HG03108 (cell line): ENCODE results near the gene STARD10.

ENCODE experiments used
- ATAC-seq: cut with Tn5 transposase; IDR thresholded peaks from one replicate; pipeline ENCODE4 v1.9.1; 2021; ENCODE audit warnings: moderate library complexity; ENCODE audit not compliant: unreplicated experiment

The STARD10 gene

DNA sequence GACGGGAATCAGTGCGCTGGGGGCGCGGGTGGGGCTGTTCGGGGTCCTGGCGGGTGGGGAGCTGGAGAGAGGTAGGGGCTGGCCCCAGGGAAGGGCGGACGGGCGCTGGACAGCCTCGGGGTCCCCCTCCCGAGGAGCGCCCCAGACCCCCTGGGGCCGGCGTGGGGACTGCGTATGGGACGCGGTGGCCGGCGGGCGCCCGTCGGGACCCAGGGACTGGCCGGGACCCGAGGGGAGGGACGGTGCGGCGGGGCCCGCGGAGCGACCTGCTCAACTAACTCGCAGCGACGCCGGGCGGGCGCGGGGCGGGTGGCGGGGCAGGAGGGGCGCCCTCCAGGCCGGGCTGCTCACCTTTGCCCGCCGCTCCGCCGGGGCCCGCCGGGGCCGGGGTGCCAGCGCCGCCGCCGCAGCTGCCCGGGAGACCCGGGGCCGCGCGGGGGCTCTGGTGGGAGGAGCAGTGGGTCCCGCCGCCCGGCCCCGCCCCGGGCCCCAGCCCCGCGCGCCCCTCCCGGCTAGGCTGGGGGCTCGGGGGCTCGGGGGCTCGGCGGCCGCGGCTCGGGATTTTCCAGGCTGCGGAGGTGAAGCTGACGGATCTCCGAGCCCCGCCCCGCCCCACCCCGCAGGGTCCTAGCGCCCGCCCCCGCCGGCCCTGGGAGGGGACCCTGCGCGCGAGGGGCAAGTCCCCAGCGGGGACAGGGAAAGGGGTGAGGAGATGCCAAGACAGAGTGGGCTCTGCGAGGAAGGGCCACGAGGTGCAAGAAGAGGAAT lies 12.3 kb downstream of the STARD10 start:
- no peak for ATAC-seq

DNA sequence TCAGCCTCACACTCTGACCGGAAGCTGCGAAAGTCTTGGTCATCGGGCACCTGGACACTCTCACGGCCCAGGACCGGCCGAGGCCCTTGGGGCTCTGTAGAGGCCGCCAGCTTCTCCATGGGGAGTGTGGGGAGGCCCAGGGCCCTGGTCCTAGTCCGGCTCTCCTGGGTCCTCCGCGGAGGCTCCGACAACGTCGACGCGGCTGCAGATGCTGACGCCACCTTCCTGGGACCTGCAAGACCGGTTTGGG lies 12.9 kb downstream of the STARD10 start:
- no peak for ATAC-seq

DNA sequence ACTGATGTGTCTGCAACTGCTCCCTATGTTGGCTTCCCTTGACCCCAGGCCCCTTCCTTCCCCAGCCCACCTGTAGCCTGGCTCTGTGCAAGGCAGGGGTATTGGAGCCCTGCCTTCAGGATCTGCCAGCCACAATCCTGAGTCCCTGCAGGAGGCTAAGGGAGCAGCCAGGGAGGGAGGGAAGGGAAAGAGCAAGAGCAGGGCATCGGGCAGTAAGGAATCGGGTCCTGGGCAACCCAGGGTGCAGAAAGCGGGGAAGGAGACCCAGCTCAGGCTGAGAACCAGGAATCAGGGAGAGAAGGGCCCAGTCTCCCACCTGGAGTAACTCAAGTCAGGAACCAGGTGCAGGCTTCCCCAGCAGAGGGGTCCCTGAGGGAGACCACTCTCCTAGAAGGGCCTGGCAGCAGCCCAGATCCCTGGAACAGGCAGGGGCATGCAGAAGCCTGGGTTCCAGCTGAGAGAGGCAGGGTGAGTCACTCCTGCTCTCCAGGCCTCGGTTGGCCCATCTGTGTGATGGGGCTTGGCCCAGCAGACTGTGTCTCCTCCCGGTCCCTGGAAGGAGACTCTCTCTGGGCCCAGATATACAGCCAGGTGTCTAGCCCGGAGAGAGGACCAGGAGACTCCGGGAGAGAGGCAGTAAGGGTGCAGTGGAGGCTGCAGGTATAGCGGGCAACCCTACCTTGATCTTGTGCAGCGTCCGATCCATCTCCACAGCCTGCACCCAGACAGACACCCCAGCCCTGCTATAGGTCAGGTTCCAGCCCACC lies 13.4 kb downstream of the STARD10 start:
- ATAC-seq = no peak

DNA sequence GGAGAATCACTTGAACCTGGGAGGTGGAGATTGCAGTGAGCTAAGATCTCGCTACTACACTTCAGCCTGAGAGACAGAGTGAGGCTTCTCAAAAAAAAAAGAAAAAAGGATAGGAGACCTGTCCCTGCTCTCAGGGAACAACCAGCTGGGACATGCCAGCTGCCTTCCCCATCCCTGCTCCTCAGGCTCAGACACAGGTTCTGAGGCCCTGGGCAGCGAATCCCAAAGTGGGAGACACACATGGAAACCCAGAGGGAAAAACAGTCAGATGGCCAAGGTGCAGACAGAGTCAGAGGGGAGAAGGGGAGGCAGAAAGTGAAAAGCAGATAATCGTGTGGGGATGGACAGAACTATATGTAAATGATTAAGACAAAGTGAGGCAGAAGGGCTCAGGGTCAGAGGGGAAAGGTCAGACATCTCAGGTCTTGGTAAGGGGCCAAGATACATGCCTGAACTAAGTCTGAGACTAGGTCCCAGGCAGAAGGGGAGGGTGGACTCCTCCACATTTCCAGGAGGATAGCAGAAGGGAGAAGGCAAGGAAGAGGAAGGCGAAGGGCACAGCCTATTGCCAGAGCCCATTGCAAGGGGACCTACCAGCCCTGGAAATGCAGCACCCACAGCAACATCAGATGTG lies 14.2 kb downstream of the STARD10 start:
- ATAC-seq = no peak

DNA sequence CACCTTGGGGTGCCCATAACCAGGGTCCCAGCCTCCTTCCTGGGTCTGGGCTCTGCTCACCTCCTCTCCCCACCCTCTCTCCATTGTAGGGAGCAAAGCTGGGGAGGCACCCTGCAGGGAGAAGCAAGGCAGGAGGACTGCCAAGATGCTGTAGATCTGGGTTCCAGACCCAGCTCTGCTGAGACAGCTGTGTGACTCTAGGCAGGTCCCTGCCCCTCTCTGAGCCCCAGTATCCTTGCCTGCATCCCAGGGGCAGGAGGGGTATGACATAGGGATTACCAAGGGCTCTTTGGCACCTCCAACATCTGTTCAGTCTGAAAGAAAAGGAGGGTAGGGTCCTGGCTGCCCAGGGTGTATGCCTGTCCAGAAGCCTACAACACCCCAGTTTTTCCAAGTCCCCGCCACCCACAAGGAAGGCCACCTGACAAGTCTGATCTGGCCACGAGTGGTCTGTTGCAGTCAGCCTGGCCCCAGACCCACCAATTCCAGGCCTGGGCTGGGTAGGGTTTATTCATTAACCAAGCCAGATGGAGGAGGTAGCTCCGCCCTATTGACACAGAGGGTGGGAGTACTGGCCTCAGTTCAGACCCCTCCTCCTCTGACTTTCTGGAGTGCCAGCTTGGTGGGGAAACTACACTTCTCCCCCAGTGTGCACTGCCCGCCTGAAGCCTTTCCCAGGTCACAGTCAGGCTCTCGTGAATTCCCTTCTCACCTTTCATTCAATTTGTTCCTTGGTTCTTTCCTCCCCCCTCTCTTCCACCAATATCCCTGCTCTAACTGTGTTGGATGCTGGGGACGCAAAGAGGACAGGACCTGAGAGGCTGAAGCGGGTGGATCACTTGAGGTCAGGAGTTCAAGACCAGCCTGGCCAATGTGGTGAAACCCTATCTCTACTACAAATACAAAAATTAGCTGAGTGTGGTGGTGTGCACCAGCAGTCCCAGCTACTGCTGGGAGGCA lies 15.0 kb downstream of the STARD10 start:
- no peak for ATAC-seq

DNA sequence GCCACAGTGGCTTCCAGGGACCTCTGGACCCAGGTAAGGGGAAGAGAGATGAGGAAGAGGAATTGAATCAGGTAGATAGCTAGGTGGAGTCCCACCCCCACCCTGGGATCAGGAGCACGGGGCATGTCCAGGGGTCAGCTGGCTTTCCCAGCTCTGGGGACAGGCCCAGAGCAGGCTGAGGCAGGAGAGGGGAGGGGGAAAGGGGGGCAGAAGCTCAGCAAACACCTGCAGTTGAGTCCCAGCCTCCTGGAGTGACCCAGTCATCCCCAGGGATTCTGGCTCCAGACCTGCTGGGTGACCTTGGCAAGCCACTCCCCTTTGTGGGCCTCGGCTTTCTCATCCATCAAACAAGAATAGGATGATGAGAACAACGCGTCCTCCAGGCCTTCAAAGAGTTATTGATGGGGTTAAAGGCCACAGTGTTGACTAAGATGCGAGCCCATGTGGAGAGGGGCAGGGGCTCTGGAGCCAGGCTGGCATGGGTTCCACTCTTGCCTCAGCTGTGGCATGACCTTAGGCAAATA lies 16.0 kb downstream of the STARD10 start:
- ATAC-seq = no peak

GRCh38 chr11:72776844-72777754 lies 16.7 kb downstream of the STARD10 start:
- no peak for ATAC-seq

DNA sequence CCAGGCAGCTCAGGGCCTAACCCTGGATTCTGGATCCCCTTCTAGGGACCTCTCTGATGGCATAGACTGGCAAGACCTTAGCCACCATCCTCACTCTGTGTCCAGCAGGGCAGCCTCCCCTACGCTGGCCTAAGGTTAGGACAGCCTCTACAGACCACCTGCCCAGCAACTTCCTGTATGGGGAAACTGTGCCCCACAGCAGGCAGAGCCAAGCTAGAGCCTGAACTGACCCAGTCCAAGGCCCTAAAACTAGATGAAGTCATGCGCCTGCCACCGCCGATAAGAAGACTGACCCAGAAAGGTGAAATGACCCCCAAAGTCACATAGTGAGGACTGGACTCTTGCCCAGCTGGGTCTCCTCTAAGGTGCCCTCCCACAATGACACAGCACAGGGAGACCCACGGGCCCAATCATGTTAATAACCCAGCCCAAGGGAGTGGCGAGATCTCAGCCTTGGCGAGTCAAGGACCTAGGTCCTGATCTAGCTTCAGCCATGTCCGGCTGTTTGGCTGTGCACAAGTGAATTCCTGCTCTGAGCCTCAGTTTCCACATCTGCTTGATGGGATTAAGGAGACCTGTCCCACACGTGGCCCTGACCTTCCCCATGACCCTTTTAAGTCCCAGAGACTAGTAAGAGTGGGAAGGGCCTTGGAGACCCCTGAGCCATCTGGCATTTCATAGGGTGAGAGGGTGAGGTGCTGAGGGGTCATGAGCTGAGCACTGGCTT lies 17.6 kb downstream of the STARD10 start:
- no peak for ATAC-seq

GRCh38 chr11:72775288-72776110 lies 18.3 kb downstream of the STARD10 start:
- ATAC-seq = no peak

DNA sequence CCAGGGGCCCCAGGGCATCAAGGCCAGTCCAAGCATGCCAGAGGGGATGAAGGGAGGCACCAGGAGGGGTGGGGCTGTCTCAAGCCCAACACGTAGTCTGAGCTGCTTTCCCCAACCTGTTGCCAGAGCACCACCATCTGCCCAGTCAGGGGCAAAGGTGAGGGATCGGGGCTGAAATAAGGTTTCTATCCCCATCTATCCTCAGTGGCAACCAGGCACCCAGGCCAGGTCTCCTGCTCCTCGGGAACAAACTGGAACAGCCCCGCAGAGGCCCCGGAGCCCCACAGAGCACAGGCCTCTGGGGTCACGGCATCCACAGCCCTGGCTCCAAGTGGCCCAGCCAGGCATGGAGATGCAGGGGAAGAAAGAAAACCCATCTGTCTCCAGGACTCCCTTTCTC lies 19.3 kb downstream of the STARD10 start:
- ATAC-seq = no peak

DNA sequence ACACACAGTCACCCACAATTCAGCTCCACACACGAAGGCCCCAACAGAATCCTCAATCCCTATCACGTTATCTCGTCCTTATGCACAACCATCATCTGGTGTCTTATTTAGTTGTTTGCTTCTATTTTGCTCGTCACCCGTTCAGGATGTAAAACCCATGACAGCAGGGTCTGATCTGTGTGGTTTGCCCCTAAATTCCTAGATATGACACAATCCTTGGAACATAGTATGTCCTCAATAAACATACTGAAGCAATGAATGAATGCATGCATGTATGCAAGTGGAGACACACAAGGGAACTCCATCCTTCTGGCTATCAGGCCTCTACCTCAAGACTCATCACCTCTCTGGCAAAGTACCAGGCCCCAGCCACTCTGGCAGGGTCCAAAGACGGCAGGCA lies 20.2 kb downstream of the STARD10 start:
- ATAC-seq = no peak

DNA sequence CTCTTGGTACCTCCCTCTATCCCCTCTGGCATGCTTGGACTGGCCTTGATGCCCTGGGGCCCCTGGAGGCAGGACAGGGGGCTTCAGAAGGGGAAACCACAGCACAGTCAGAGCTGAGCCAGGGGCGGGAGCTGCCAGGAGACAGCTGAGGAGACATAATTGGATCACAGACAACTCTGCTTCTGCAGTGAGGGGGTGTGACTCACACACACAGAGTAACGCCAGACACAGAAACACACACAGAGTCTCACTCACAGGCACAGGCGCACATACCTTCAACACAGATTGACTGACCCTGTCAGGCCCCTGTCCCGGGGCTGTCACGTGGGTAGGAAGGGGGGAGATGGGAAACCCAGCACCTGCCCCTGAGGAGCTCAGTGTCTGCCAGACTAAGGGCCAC lies 20.6 kb downstream of the STARD10 start:
- no peak for ATAC-seq

GRCh38 chr11:72772059-72772458 lies 21.8 kb downstream of the STARD10 start:
- ATAC-seq = no peak

- no peak for ATAC-seq
Observed at GRCh38 chr11:72771507-72771906, 22.3 kb downstream of the STARD10 start.

DNA sequence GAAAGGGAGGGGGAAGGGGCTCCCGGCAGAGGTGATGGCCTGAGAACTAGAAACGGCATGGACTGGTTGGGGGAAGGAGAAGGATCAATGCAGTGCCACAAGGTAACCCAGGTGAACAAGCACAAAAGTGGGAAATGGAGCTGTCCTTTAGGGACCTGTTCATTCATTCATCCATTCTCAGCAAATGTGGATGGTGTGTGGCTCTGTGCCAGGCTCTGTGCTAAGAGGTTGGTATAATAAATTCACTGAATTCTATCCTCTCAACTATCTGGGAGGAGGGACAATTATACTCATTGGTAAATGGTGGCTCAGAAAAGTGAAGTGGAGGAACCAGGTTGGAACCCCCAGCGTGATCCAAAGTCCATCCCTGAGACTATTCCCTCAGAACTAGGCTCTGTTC lies 23.0 kb downstream of the STARD10 start:
- no peak for ATAC-seq

- no peak for ATAC-seq
Observed at GRCh38 chr11:72769680-72770079, 24.2 kb downstream of the STARD10 start.

DNA sequence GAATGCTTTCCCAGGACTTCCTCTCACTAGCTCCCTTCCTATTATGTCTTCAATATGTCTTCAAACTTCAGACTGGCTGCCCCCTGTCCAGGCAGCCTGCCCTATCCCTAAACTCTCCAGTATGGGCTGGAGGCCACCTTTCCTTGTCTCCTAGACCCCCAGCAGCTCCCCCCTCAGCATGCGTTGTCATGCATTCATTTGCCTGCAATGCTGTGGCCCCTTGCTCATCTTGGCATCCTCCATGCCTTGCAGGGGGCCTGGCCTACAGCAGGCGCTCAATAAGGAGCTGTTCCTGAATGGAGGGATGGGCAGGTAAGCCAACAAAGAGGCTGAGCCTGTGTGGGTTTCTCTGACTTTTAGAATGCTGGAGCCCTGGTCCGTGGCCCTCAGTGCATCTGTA lies 25.3 kb downstream of the STARD10 start:
- no peak for ATAC-seq
